Measurements from ENCODE around the gene EXOC2. TPM values are rescaled to one million over a fixed set of nuclear protein-coding genes. Genes with fewer than 3 reads are reported as not detected.

EXOC2 gene
- total RNA-seq, 3 donors from 2014 or later (not counting 1 experiment from before 2014, with no cell fraction given), result 22.1 to 30.8 (median 26.5) TPM

DNA sequence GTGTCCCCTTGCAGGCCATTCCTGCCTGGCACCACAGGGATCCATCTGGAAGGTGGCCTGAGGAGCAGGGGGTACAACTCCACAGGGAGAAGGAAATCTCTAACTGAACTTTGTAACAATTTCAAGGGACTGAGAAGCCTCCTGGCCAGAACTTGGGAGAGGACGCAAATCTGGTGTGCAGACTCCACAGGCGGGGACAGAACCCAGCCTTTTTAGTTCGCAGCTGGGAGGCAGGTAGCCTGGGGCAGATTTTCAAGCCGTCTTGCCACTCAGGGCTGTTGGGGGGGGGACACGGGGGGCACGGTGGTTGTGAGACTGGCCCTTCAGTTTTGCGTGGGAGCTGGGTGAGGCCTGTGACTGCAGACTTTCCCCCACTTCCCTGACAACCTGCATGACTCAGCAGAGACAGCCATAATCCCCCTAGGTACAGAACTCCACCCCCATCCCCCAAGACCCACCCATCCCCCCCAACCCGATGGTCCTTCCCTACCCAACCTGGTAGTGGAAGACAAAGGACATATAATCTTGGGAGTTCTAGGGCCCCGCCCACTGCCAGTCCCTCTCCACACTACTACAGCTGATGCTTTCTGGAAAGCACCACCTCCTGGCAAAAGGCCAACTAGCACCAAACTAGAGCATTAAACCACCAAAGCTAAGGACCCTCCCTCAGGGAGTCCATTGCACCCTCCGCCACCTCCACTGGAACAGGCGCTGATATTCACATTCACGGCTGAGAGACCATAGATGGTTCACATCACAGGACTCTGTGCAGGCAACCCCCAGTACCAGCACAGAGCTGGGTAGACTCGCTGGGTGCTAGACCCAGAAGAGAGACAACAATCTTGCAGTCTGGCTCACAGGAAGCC is 33.0 kb downstream of the EXOC2 start:
- Histone ChIP-seq H3K27me3 (ENCODE audit: control insufficient read depth, insufficient read depth, low read length) (no peaks in the 10 kb centered on the region), H3K9me3 (ENCODE audit: control insufficient read depth, insufficient read depth, low read length) (no peaks in the 10 kb centered on the region), H3K27ac (ENCODE audit: low read length) (no peak overlapping the region), H3K4me1 (ENCODE audit: control insufficient read depth, insufficient read depth, low read length) (peaks cover 9% of the 10 kb centered on the region), H3K4me3 (ENCODE audit: low read length) (no peak overlapping the region), H3K36me3 (ENCODE audit: control insufficient read depth, insufficient read depth, low read length) (peaks cover 2% of the 10 kb centered on the region)
- peak in 1 of 2 donors; percentile 29 for DNase-seq
- peak overlapping the region in 1 of 2 donors; percentile 54 for H3K27ac Mint-ChIP-seq
- TF ChIP-seq, protein P1, sequence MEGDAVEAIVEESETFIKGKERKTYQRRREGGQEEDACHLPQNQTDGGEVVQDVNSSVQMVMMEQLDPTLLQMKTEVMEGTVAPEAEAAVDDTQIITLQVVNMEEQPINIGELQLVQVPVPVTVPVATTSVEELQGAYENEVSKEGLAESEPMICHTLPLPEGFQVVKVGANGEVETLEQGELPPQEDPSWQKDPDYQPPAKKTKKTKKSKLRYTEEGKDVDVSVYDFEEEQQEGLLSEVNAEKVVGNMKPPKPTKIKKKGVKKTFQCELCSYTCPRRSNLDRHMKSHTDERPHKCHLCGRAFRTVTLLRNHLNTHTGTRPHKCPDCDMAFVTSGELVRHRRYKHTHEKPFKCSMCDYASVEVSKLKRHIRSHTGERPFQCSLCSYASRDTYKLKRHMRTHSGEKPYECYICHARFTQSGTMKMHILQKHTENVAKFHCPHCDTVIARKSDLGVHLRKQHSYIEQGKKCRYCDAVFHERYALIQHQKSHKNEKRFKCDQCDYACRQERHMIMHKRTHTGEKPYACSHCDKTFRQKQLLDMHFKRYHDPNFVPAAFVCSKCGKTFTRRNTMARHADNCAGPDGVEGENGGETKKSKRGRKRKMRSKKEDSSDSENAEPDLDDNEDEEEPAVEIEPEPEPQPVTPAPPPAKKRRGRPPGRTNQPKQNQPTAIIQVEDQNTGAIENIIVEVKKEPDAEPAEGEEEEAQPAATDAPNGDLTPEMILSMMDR (IDR thresholded peaks at IDR 0.05), result no peak
- WGBS (ENCODE audit: insufficient coverage), result 62% methylated on average over 12 of the region's 13 CpGs
- peaks cover 65% of the 10 kb centered on the region in 2 donors for H3K4me1 Mint-ChIP-seq
- no peaks in the 10 kb centered on the region for H3K27me3 Mint-ChIP-seq (ENCODE audit: low read depth in 2 of 2)
- H3K9me3 Mint-ChIP-seq, result no peaks in the 10 kb centered on the region
- no peaks in the 10 kb centered on the region for H3K36me3 Mint-ChIP-seq
- H3K4me3 Mint-ChIP-seq, result no peak overlapping the region
- intact Hi-C loops (cut with micrococcal nuclease), result no loop called here
- peak in 1 of 3 donors; percentile 40 for ATAC-seq

DNA sequence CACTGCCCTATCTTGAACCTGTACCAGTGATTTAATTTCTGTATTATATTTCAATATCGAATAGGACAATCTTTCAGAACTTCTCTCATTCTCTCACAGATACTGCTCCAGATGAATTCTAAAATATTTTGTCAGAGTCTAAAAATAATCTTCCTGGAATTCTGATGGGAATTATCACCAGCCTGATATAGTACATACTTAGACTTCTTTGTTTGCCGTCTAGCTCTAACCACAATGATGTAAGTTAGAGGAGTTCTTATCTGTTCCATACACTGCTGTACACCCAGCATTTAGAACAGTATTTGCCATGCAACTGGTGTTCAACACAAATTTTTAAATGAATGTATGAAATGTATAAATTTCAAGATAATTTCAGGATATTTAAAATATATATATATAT is 34.7 kb downstream of the EXOC2 start:
- intact Hi-C loops (cut with micrococcal nuclease), result no loop called here
- WGBS (ENCODE audit: insufficient coverage), result no CpG with 5 or more reads among the region's 2 CpGs
- H3K36me3 ChIP-seq (ENCODE audit: control insufficient read depth, insufficient read depth, low read length), result peaks cover 2% of the 10 kb centered on the region
- TF ChIP-seq, protein P1 (IDR thresholded peaks at IDR 0.05), result no peak
- no peaks in the 10 kb centered on the region for H3K36me3 Mint-ChIP-seq
- no peak for ATAC-seq
- peaks cover 57 to 59% of the 10 kb centered on the region in 2 donors for H3K4me1 Mint-ChIP-seq
- H3K9me3 Mint-ChIP-seq, result no peaks in the 10 kb centered on the region
- H3K4me1 ChIP-seq (ENCODE audit: control insufficient read depth, insufficient read depth, low read length), result peaks cover 9% of the 10 kb centered on the region
- H3K27ac ChIP-seq (ENCODE audit: low read length), result no peak overlapping the region
- H3K27me3 Mint-ChIP-seq (ENCODE audit: low read depth in 2 of 2), result no peaks in the 10 kb centered on the region
- H3K27ac Mint-ChIP-seq, result peak overlapping the region in 1 of 2 donors; percentile 28
- H3K4me3 ChIP-seq (ENCODE audit: low read length), result no peak overlapping the region
- no peak overlapping the region for H3K4me3 Mint-ChIP-seq
- H3K27me3 ChIP-seq (ENCODE audit: control insufficient read depth, insufficient read depth, low read length), result no peaks in the 10 kb centered on the region
- no peaks in the 10 kb centered on the region for H3K9me3 ChIP-seq (ENCODE audit: control insufficient read depth, insufficient read depth, low read length)
- no peak for DNase-seq

DNA sequence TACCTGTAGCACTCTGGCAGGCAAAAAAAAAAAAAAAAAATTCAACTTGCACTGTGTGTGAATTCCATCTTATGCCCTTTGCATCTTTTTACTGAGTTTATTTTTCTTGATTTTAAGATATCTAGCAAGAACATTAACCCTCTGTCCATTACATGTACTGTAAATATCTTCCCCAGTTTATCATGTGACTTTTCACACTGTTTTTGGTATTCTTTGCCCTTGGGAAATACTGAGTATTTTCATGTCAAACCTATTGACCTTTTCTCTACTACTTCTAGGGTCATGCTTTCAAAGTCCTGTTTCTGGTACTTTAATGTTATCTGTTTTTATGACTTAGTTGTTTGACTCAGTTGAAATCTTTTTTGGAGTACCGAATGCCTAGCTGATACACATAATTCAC is 35.2 kb downstream of the EXOC2 start:
- 88% methylated on average over 1 of the region's 1 CpG for WGBS (ENCODE audit: insufficient coverage)
- no peak overlapping the region for H3K4me3 ChIP-seq (ENCODE audit: low read length)
- ATAC-seq, result no peak
- no peak for DNase-seq
- Mint-ChIP-seq H3K4me3 (no peak overlapping the region), H3K4me1 (peaks cover 57 to 59% of the 10 kb centered on the region in 2 donors), H3K27me3 (ENCODE audit: low read depth in 2 of 2) (no peaks in the 10 kb centered on the region), H3K36me3 (no peaks in the 10 kb centered on the region), H3K27ac (peak overlapping the region in 1 of 2 donors; percentile 28), H3K9me3 (no peaks in the 10 kb centered on the region)
- intact Hi-C loops (cut with micrococcal nuclease), result no loop called here
- H3K27ac ChIP-seq (ENCODE audit: low read length), result no peak overlapping the region
- H3K4me1 ChIP-seq (ENCODE audit: control insufficient read depth, insufficient read depth, low read length), result peaks cover 9% of the 10 kb centered on the region
- TF ChIP-seq, protein P1 (IDR thresholded peaks at IDR 0.05), result no peak
- no peaks in the 10 kb centered on the region for H3K9me3 ChIP-seq (ENCODE audit: control insufficient read depth, insufficient read depth, low read length)
- H3K27me3 ChIP-seq (ENCODE audit: control insufficient read depth, insufficient read depth, low read length), result no peaks in the 10 kb centered on the region
- H3K36me3 ChIP-seq (ENCODE audit: control insufficient read depth, insufficient read depth, low read length), result peaks cover 2% of the 10 kb centered on the region

Measured in natural killer cell (primary cell).